Fibroblast of skin of back (primary cell): ENCODE data around the gene ECSIT.
"Not testable (repeated sequence)": the region's sequence is repeated elsewhere in the genome, so short reads cannot be mapped to it uniquely, and the experiment has no call there.

Source experiments
- DNase-seq: peaks from one replicate; pipeline ENCODE4 v3.0.0-alpha.2; 2013

The ECSIT gene

DNA sequence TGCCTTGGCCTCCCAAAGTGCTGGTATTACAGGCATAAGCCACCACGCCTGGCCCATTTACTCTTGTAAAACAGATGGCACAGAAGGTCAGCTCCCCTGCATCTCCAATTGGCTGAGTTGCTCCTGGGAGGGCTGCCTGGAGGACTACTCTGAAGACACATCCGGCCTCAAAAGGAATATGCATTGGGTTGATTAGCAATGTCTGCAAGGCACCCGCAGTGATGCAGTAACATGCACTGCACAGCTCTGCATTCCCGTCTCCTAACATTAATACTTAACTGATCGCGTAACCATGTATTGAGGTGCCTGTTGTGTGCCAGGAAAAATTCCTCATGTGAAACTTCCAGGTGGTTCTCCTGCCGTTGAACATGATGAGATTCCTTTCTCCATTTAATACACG, 53.1 kb downstream of the ECSIT start:
- no peak for DNase-seq

- not testable (repeated sequence) for DNase-seq
These were observed 53.6 kb downstream of the ECSIT start for GRCh38 chr19:11475343-11475742.

- DNase-seq, result no peak
These were observed 55.2 kb downstream of the ECSIT start for GRCh38 chr19:11473725-11474124.

- not testable (repeated sequence) for DNase-seq
These were observed 60.6 kb downstream of the ECSIT start for GRCh38 chr19:11468266-11468845.

- no peak for DNase-seq
These were observed 63.3 kb downstream of the ECSIT start for GRCh38 chr19:11465600-11465999.

DNA sequence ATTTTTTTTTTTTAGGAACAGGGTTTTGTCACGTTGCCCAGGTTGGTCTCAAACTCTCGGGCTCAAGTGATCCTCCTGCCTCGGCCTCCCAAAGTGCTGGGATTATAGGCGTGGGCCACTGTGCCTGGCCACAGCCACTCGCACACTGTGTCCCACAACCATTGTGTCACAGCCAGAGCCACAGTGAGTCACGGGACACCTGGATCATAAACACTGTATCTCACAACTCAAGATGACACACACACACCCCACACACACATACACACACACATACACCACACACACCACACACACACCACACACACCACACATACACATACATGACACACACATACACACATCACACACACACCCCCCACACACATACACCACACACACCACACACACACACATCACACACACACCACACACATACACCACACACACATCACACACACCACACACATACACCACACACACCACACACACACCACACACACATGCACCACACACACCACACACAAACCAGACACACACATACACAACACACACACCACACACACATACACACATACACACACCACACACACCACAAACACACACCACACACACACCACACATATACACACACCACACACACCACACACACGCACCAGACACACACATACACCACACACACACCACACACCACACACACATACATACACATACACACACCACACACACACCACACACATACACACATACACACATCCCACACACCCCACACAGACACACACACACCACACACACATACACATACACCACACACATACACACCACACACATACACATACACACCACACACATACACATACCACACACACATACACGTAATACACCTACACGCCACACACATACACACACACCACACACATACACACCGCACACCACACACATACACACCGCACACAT, 64.3 kb downstream of the ECSIT start:
- no peak for DNase-seq

DNA sequence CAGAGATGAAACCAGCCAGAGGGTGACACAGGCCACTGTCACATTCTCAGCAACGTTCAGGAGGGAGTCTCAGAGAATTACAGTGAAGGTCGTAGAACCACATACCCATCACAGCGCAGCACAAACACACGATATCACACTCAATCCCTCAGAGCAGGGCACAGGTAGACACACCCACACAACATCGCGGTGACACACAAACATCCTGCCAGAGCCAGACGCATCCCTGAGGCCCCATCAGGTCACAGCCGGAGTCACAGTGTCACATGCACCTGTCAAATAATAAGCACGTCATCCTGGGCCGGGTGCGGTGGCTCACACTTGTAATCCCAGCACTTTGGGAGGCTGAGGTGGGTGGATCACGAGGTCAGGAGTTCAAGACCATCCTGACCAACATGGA, 65.5 kb downstream of the ECSIT start:
- DNase-seq, result no peak

- no peak for DNase-seq
These were observed 67.5 kb downstream of the ECSIT start for GRCh38 chr19:11461453-11461852.

- DNase-seq, result no peak
These were observed 68.7 kb downstream of the ECSIT start for GRCh38 chr19:11460207-11460606.

- not testable (repeated sequence) for DNase-seq
These were observed 70.0 kb downstream of the ECSIT start for GRCh38 chr19:11458912-11459311.

- DNase-seq, result no peak
These were observed 70.6 kb downstream of the ECSIT start for GRCh38 chr19:11458236-11458900.

DNA sequence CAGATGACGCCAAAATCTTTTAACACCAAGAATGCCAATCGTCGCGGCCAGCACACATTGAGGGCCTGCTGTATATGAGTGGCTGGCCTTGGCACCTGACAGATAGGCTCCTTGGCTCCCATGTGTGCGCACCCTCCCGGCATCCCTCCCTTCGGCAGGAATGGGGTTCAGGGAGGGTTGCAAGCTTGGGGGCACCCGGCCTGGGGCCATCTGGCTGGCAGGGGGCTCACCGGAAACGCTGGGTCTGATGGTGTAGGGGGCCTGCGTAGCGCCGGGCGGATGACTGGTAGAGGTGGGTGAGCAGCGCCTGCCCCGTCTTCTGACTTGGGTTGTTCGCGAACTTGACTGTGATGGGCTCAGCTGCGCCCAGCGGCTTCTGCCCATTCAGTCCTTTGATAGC, 71.1 kb downstream of the ECSIT start:
- no peak for DNase-seq

DNA sequence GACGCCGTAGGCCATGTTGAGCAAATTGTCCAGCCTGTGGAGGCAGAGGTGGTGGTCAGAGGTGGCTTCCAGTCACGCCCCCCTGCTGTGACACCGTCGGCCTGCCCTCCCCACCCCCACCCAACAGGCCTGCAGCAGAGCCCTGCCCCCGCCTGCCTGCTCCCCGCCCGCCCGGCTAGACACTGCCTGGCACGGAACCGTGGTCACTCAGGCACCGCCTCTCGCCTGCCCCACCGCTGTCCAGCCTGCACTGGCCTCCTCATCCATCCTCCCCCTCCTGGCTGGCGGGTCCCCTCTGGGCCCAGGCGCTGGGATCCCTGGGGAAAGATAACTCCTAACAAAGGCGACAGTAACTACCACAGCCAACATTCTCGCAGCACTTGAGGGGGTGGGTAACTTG, 71.8 kb downstream of the ECSIT start:
- DNase-seq, result no peak

- no peak for DNase-seq
These were observed 72.3 kb downstream of the ECSIT start for GRCh38 chr19:11456659-11457058.
